ENCODE data around the gene CPNE2. TPM values are rescaled to one million over a fixed set of nuclear protein-coding genes. Genes with fewer than 3 reads are reported as not detected.

Gene CPNE2
- total RNA-seq, 1 experiment from 2014 or later: 35.2 TPM

DNA sequence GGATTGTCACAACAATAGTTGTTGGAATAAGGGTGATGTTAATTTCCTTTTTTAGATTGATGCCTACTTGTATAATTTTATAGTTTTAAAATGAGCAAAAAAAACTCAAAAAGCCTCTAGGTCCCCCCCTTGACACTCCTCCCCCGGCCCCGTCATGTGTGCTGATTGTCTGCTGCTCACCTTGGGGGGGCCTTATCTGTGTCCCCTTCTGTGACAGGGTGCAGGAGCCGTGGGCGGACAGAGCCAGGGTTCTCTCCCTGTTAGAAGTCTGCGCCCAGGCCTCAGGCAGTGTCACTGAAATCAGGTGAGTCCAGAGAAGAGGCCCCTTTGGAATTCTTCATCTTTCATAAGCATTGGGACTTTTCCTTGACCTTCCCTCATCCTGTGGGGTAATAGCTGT, 27.4 kb upstream of the CPNE2 start:
- Histone ChIP-seq H3K4me1 (replicated peaks; ENCODE audit: insufficient read depth) (peaks cover 18% of the 10 kb centered on the region), H3K27me3 (ENCODE audit: insufficient read depth, low read depth) (no peaks in the 10 kb centered on the region), H2AFZ (no peak overlapping the region), H3K9me3 (ENCODE audit: insufficient read depth, low read depth) (no peaks in the 10 kb centered on the region), H3K27ac (no peak overlapping the region), H3K4me3 (no peak overlapping the region), H3F3A (ENCODE audit: insufficient read depth, low read depth) (peaks cover 12% of the 10 kb centered on the region; the same call in 1 of the 2 replicates), H3K4me2 (no peak overlapping the region), H3K79me2 (ENCODE audit: low read depth) (no peaks in the 10 kb centered on the region), H3K9me2 (ENCODE audit: insufficient read depth) (no peaks in the 10 kb centered on the region), H3K36me3 (ENCODE audit: low read depth) (no peaks in the 10 kb centered on the region), H4K20me1 (ENCODE audit: insufficient read depth) (no peaks in the 10 kb centered on the region)
- CTCF ChIA-PET: no interaction called here
- intact Hi-C loops (cut with micrococcal nuclease; ENCODE audit: unreplicated experiment): no loop called here
- no TSS peak for BruUV-seq (replicated peaks)
- POLR2A ChIA-PET (ENCODE audit: unreplicated experiment): no interaction called here
- TF ChIP-seq, protein P1, sequence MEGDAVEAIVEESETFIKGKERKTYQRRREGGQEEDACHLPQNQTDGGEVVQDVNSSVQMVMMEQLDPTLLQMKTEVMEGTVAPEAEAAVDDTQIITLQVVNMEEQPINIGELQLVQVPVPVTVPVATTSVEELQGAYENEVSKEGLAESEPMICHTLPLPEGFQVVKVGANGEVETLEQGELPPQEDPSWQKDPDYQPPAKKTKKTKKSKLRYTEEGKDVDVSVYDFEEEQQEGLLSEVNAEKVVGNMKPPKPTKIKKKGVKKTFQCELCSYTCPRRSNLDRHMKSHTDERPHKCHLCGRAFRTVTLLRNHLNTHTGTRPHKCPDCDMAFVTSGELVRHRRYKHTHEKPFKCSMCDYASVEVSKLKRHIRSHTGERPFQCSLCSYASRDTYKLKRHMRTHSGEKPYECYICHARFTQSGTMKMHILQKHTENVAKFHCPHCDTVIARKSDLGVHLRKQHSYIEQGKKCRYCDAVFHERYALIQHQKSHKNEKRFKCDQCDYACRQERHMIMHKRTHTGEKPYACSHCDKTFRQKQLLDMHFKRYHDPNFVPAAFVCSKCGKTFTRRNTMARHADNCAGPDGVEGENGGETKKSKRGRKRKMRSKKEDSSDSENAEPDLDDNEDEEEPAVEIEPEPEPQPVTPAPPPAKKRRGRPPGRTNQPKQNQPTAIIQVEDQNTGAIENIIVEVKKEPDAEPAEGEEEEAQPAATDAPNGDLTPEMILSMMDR (conservative IDR thresholded peaks at IDR 0.05): no peak
- no peak for TF ChIP-seq EZH2 (IDR thresholded peaks at IDR 0.05; ENCODE audit: low read depth)
- DNase-seq: no peak

DNA sequence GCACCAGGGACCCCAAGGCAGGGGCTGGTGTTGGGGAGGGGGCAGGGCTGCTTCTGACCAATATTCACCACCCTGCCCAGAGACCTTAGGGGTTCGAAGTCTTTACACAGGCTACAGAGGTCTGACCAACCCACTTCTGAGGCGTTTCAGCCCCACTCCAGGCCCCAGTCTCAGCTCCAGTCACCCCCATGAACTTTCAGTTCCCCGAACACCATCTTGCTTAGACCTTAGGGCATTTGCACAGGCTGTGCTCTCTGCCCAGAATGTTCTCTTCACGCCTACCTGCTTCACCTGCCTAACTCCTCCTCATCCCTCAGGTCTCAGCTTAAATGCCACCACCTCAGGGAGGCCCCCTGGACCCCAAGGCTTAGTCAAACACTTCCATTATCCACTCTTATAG, 25.8 kb upstream of the CPNE2 start:
- no TSS peak for BruUV-seq (replicated peaks)
- peaks cover 9% of the 10 kb centered on the region; the same call in 1 of the 2 replicates for H3F3A ChIP-seq (ENCODE audit: insufficient read depth, low read depth)
- ChIA-PET CTCF (no interaction called here), POLR2A (ENCODE audit: unreplicated experiment) (interaction anchor here (0.8 kb wide), 1 partner anchor 234 kb away, joined by 3 read pairs; no protein-coding TSS in a partner anchor)
- no peaks in the 10 kb centered on the region for H3K27me3 ChIP-seq (ENCODE audit: insufficient read depth, low read depth)
- no peak overlapping the region for H2AFZ ChIP-seq
- no peaks in the 10 kb centered on the region for H3K9me3 ChIP-seq (ENCODE audit: insufficient read depth, low read depth)
- TF ChIP-seq EZH2 (IDR thresholded peaks at IDR 0.05; ENCODE audit: low read depth): no peak
- TF ChIP-seq, protein P1 (conservative IDR thresholded peaks at IDR 0.05): no peak
- H3K36me3 ChIP-seq (ENCODE audit: low read depth): no peaks in the 10 kb centered on the region
- H3K4me3 ChIP-seq: no peak overlapping the region
- H3K9me2 ChIP-seq (ENCODE audit: insufficient read depth): no peaks in the 10 kb centered on the region
- no peaks in the 10 kb centered on the region for H4K20me1 ChIP-seq (ENCODE audit: insufficient read depth)
- no peak overlapping the region for H3K27ac ChIP-seq
- intact Hi-C loops (cut with micrococcal nuclease; ENCODE audit: unreplicated experiment): no loop called here
- H3K79me2 ChIP-seq (ENCODE audit: low read depth): no peaks in the 10 kb centered on the region
- H3K4me1 ChIP-seq (replicated peaks; ENCODE audit: insufficient read depth): peaks cover 4% of the 10 kb centered on the region
- no peak overlapping the region for H3K4me2 ChIP-seq
- DNase-seq: no peak

DNA sequence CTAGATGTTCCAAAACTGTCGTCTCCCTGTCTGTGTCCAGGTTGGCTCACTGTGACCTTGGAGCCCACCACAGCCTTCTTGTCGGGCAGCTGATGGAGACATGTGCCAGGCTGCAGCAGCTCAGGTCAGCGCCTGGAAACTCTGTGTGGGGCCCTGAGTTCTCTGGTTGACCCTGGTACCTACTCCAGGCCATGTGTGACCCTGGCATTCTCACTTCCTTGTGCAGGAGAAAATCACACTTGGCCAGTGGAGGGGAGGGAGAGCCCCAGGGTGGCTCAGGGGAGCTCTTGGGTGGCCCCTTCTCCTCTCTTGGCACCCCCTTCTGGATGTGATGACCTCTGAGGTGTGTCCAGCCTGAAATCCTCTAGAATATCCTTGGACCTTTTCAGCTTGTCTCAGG, 25.0 kb upstream of the CPNE2 start:
- POLR2A ChIA-PET (ENCODE audit: unreplicated experiment): no interaction called here

More for the DNA sequence above, 25.0 kb upstream of the CPNE2 start:
- Histone ChIP-seq H3K27me3 (ENCODE audit: insufficient read depth, low read depth) (no peaks in the 10 kb centered on the region), H3K36me3 (ENCODE audit: low read depth) (no peaks in the 10 kb centered on the region), H4K20me1 (ENCODE audit: insufficient read depth) (no peaks in the 10 kb centered on the region), H3F3A (ENCODE audit: insufficient read depth, low read depth) (peaks cover 7% of the 10 kb centered on the region; the same call in 1 of the 2 replicates), H3K4me1 (replicated peaks; ENCODE audit: insufficient read depth) (peaks cover 9% of the 10 kb centered on the region), H3K4me3 (no peak overlapping the region), H2AFZ (no peak overlapping the region), H3K79me2 (ENCODE audit: low read depth) (no peaks in the 10 kb centered on the region), H3K9me3 (ENCODE audit: insufficient read depth, low read depth) (no peaks in the 10 kb centered on the region), H3K9me2 (ENCODE audit: insufficient read depth) (no peaks in the 10 kb centered on the region), H3K4me2 (no peak overlapping the region), H3K27ac (no peak overlapping the region)
- TF ChIP-seq EZH2 (IDR thresholded peaks at IDR 0.05; ENCODE audit: low read depth): no peak
- TF ChIP-seq, protein P1 (conservative IDR thresholded peaks at IDR 0.05): no peak
- DNase-seq: no peak
- no TSS peak for BruUV-seq (replicated peaks)
- CTCF ChIA-PET: no interaction called here
- intact Hi-C loops (cut with micrococcal nuclease; ENCODE audit: unreplicated experiment): no loop called here
